Ishikawa (cell line): ENCODE results near the gene ZNF256.

ENCODE experiments used
- CEBPB ChIP-seq: IDR thresholded peaks from 2 replicates; pipeline ENCODE4 v1.6.1; 2012
- CREB1 ChIP-seq: IDR thresholded peaks from 2 replicates; pipeline ENCODE4 v1.6.1; 2012; ENCODE audit warnings: low read depth
- EGR1 ChIP-seq: IDR thresholded peaks from 2 replicates; pipeline ENCODE4 v1.6.1; 2012
- EP300 ChIP-seq: IDR thresholded peaks from 2 replicates; pipeline ENCODE4 v1.6.1; 2012; ENCODE audit warnings: borderline replicate concordance
- FOXM1 ChIP-seq: IDR thresholded peaks from 2 replicates; pipeline ENCODE4 v1.6.1; 2012; ENCODE audit warnings: low read depth, borderline replicate concordance
- MAX ChIP-seq: IDR thresholded peaks from 2 replicates; pipeline ENCODE4 v1.6.1; 2012
- NFIC ChIP-seq: IDR thresholded peaks from 2 replicates; pipeline ENCODE4 v1.6.1; 2012
- RAD21 ChIP-seq: IDR thresholded peaks from 2 replicates; pipeline ENCODE4 v1.6.1; 2012; ENCODE audit warnings: low read depth
- REST ChIP-seq: IDR thresholded peaks from 2 replicates; pipeline ENCODE4 v1.6.1; 2012; ENCODE audit warnings: low read depth, mild to moderate bottlenecking
- TAF1 ChIP-seq: IDR thresholded peaks from 2 replicates; pipeline ENCODE4 v1.6.1; 2012; ENCODE audit warnings: low read depth, mild to moderate bottlenecking
- TCF12 ChIP-seq: IDR thresholded peaks from 2 replicates; pipeline ENCODE4 v1.6.1; 2012; ENCODE audit warnings: low read depth
- TEAD4 ChIP-seq: IDR thresholded peaks from 2 replicates; pipeline ENCODE4 v1.6.1; 2012
- YY1 ChIP-seq: IDR thresholded peaks from 2 replicates; pipeline ENCODE4 v1.6.1; 2012; ENCODE audit warnings: low read depth
- ZBTB7A ChIP-seq: IDR thresholded peaks from 2 replicates; pipeline ENCODE4 v1.6.1; 2012; ENCODE audit warnings: low read depth

GRCh38 chr19:57946316-57946715, 1.2 kb downstream of the ZNF256 start:
- TF ChIP-seq TAF1 (no peak), YY1 (no peak), MAX (no peak), NFIC (no peak), REST (no peak), EGR1 (no peak), CREB1 (no peak), RAD21 (no peak), ZBTB7A (no peak), TCF12 (no peak), EP300 (no peak), CEBPB (no peak), TEAD4 (no peak), FOXM1 (no peak)
